ENCODE data around the gene PATZ1.
"Not testable (repeated sequence)": the region's sequence is repeated elsewhere in the genome, so short reads cannot be mapped to it uniquely, and the experiment has no call there.

Gene PATZ1
- 42.1 to 70.5 (median 59.8) reads per million in 3 donors for total RNA-seq

- Histone ChIP-seq H3K4me3 (ENCODE audit: insufficient read depth, low read depth, low read length, poor library complexity, severe bottlenecking) (peak within 1 kb of the TSS; percentile 67), H3K27ac (ENCODE audit: insufficient read depth, low read length, poor library complexity, severe bottlenecking) (peak within 1 kb of the TSS; percentile 66), H3K9me3 (ENCODE audit: control insufficient read depth, low read length) (no peaks in the 10 kb centered on the region), H3K27me3 (replicated peaks; ENCODE audit: control insufficient read depth, insufficient read depth, low read length, poor library complexity, severe bottlenecking) (no peaks in the 10 kb centered on the region), H3K36me3 (ENCODE audit: control insufficient read depth, insufficient read depth, low read length) (peaks cover 11% of the 10 kb centered on the region), H3K4me1 (ENCODE audit: control insufficient read depth, insufficient read depth, low read length, poor library complexity, severe bottlenecking) (peaks cover 36% of the 10 kb centered on the region)
- DNase-seq: peak; percentile 66 to 77 (median 74)
Measured at GRCh38 chr22:31346255-31346732, at the start of gene PATZ1. PATZ1 (minus strand) TSS chr22:31346346; CDS start chr22:31345602, 744 bp downstream.

DNA sequence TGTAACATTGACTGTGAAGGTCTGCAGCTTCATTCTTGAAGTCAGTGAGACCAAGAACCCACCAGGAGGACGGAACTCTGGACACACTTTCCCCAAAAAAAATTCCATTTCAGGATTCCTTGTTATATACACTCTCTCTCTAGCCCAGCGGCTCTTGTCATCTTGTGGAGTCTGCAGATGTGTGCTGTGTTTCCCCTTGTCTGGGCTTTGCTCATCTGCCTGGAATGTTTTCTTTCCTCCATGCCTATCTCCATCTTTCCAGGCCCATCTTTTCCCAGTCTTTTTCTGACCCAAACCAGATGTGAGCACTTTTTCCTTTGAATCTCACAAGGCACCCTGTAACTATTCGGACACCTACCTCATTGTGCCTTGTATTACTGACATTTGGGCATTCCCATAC, 48.2 kb upstream of the PATZ1 start:
- DNase-seq: no peak
- H3K27ac ChIP-seq (ENCODE audit: insufficient read depth, low read length, poor library complexity, severe bottlenecking): no peak overlapping the region
- no peak overlapping the region for H3K4me3 ChIP-seq (ENCODE audit: insufficient read depth, low read depth, low read length, poor library complexity, severe bottlenecking)
- H3K9me3 ChIP-seq (ENCODE audit: control insufficient read depth, low read length): no peaks in the 10 kb centered on the region
- H3K4me1 ChIP-seq (ENCODE audit: control insufficient read depth, insufficient read depth, low read length, poor library complexity, severe bottlenecking): peaks cover 5% of the 10 kb centered on the region
- H3K36me3 ChIP-seq (ENCODE audit: control insufficient read depth, insufficient read depth, low read length): no peaks in the 10 kb centered on the region
- H3K27me3 ChIP-seq (replicated peaks; ENCODE audit: control insufficient read depth, insufficient read depth, low read length, poor library complexity, severe bottlenecking): no peaks in the 10 kb centered on the region

DNA sequence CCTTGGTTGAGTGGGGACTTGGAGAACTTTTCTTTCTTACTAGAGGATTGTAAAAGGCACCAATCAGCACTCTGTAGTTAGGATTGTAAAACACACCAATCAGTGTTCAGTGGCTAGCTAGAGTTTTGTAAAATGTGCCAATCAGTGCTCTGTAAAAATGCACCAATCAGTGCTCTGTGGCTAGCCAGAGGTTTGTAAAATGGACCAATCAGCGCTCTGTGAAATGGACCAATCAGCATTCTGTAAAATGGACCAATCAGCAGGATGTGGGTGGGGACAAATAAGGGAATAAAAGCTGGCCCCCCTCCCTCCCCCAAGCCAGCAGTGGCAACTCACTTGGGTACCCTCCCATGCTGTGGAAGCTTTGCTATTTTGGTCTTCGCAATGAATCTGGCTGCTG, 47.7 kb upstream of the PATZ1 start:
- Histone ChIP-seq H3K27ac (ENCODE audit: insufficient read depth, low read length, poor library complexity, severe bottlenecking) (no peak overlapping the region), H3K9me3 (ENCODE audit: control insufficient read depth, low read length) (no peaks in the 10 kb centered on the region), H3K4me3 (ENCODE audit: insufficient read depth, low read depth, low read length, poor library complexity, severe bottlenecking) (no peak overlapping the region), H3K36me3 (ENCODE audit: control insufficient read depth, insufficient read depth, low read length) (no peaks in the 10 kb centered on the region), H3K27me3 (replicated peaks; ENCODE audit: control insufficient read depth, insufficient read depth, low read length, poor library complexity, severe bottlenecking) (no peaks in the 10 kb centered on the region), H3K4me1 (ENCODE audit: control insufficient read depth, insufficient read depth, low read length, poor library complexity, severe bottlenecking) (peaks cover 3% of the 10 kb centered on the region)
- DNase-seq: no peak

- H3K4me3 ChIP-seq (ENCODE audit: insufficient read depth, low read depth, low read length, poor library complexity, severe bottlenecking); H3K9me3 ChIP-seq (ENCODE audit: control insufficient read depth, low read length); DNase-seq; H3K27ac ChIP-seq (ENCODE audit: insufficient read depth, low read length, poor library complexity, severe bottlenecking); H3K4me1 ChIP-seq (ENCODE audit: control insufficient read depth, insufficient read depth, low read length, poor library complexity, severe bottlenecking); H3K27me3 ChIP-seq (replicated peaks; ENCODE audit: control insufficient read depth, insufficient read depth, low read length, poor library complexity, severe bottlenecking); H3K36me3 ChIP-seq (ENCODE audit: control insufficient read depth, insufficient read depth, low read length): not testable (repeated sequence)
Measured at GRCh38 chr22:31378651-31379050, 32.5 kb upstream of the PATZ1 start.

- Histone ChIP-seq H3K36me3 (ENCODE audit: control insufficient read depth, insufficient read depth, low read length) (no peaks in the 10 kb centered on the region), H3K4me3 (ENCODE audit: insufficient read depth, low read depth, low read length, poor library complexity, severe bottlenecking) (no peak overlapping the region), H3K27me3 (replicated peaks; ENCODE audit: control insufficient read depth, insufficient read depth, low read length, poor library complexity, severe bottlenecking) (no peaks in the 10 kb centered on the region), H3K27ac (ENCODE audit: insufficient read depth, low read length, poor library complexity, severe bottlenecking) (no peak overlapping the region), H3K9me3 (ENCODE audit: control insufficient read depth, low read length) (no peaks in the 10 kb centered on the region), H3K4me1 (ENCODE audit: control insufficient read depth, insufficient read depth, low read length, poor library complexity, severe bottlenecking) (no peaks in the 10 kb centered on the region)
- no peak for DNase-seq
Measured at GRCh38 chr22:31378123-31378522, 32.0 kb upstream of the PATZ1 start.

DNA sequence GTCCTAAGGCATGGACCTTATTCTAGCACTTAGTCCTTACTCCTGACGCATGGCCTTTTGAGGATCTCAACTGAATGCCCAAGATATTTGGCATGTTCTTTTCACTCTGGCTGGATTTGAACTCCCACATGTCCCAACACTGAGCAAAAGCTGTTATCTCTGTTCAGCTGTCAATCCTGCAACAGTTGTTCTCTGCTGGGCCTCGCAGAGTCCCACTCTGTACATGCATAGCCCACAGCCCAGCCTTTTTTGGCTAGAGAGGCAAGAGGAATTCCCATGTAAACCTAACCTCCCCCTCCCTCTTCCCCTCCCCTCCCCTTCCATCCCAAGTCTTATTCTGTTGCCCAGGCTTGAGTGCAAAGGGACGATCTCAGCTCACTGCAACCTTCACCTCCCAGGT, 31.5 kb upstream of the PATZ1 start:
- no peaks in the 10 kb centered on the region for H3K36me3 ChIP-seq (ENCODE audit: control insufficient read depth, insufficient read depth, low read length)
- H3K9me3 ChIP-seq (ENCODE audit: control insufficient read depth, low read length): no peaks in the 10 kb centered on the region
- no peaks in the 10 kb centered on the region for H3K27me3 ChIP-seq (replicated peaks; ENCODE audit: control insufficient read depth, insufficient read depth, low read length, poor library complexity, severe bottlenecking)
- H3K4me1 ChIP-seq (ENCODE audit: control insufficient read depth, insufficient read depth, low read length, poor library complexity, severe bottlenecking): no peaks in the 10 kb centered on the region
- H3K4me3 ChIP-seq (ENCODE audit: insufficient read depth, low read depth, low read length, poor library complexity, severe bottlenecking): no peak overlapping the region
- no peak for DNase-seq
- H3K27ac ChIP-seq (ENCODE audit: insufficient read depth, low read length, poor library complexity, severe bottlenecking): no peak overlapping the region

DNA sequence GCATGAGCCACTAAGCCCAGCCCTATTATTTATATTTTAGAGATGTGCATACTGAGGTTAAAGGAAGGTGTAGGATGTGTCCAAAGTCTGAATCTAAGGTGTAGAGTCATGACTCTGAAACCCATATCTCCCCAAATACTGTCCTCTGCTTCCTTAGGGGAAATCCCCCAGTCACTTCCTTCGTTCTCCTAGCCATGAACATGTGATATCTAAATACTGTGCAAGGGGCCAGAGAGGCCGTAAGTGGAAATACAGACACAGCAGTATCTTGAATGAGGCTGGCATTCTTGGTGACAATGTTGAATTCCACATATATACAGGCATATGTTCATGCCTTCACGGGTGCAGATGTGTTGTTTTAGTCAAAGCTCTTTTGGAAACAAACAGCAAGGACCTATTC, 21.3 kb upstream of the PATZ1 start:
- Histone ChIP-seq H3K36me3 (ENCODE audit: control insufficient read depth, insufficient read depth, low read length) (no peaks in the 10 kb centered on the region), H3K9me3 (ENCODE audit: control insufficient read depth, low read length) (no peaks in the 10 kb centered on the region), H3K4me1 (ENCODE audit: control insufficient read depth, insufficient read depth, low read length, poor library complexity, severe bottlenecking) (no peaks in the 10 kb centered on the region), H3K27ac (ENCODE audit: insufficient read depth, low read length, poor library complexity, severe bottlenecking) (no peak overlapping the region), H3K4me3 (ENCODE audit: insufficient read depth, low read depth, low read length, poor library complexity, severe bottlenecking) (no peak overlapping the region), H3K27me3 (replicated peaks; ENCODE audit: control insufficient read depth, insufficient read depth, low read length, poor library complexity, severe bottlenecking) (no peaks in the 10 kb centered on the region)
- DNase-seq: no peak

DNA sequence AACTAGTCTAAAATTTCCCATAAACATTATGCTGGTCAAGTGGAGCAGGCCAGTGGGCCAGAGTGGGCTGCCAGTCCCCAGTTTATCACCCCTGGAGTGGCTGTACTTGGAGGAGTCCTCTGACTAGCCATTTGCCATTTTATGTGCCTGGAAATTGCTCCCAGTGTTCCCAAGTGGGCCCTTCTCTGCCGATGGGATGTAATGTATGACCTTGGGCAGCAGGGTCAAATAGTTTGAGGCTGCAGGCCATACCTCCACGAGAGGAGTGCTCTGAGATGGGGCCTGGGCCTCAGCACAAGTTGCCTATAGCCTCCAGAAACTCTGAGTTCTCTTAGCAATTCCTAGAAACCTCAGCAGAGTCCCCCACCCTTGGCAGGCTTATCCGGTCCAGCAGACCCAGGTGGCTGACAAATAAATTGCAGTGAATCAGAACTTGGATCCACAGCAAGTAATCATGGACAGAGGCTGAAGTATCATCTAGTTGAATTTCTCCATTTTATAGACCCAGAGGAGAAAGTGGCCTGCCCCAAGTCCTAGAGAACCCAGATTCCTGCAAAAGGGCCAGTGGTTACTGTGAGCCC, 17.8 kb upstream of the PATZ1 start:
- no peak for DNase-seq
- Histone ChIP-seq H3K27me3 (replicated peaks; ENCODE audit: control insufficient read depth, insufficient read depth, low read length, poor library complexity, severe bottlenecking) (no peaks in the 10 kb centered on the region), H3K9me3 (ENCODE audit: control insufficient read depth, low read length) (no peaks in the 10 kb centered on the region), H3K27ac (ENCODE audit: insufficient read depth, low read length, poor library complexity, severe bottlenecking) (no peak overlapping the region), H3K4me1 (ENCODE audit: control insufficient read depth, insufficient read depth, low read length, poor library complexity, severe bottlenecking) (no peaks in the 10 kb centered on the region), H3K4me3 (ENCODE audit: insufficient read depth, low read depth, low read length, poor library complexity, severe bottlenecking) (no peak overlapping the region), H3K36me3 (ENCODE audit: control insufficient read depth, insufficient read depth, low read length) (no peaks in the 10 kb centered on the region)

- no peak overlapping the region for H3K4me3 ChIP-seq (ENCODE audit: insufficient read depth, low read depth, low read length, poor library complexity, severe bottlenecking)
- no peaks in the 10 kb centered on the region for H3K27me3 ChIP-seq (replicated peaks; ENCODE audit: control insufficient read depth, insufficient read depth, low read length, poor library complexity, severe bottlenecking)
- H3K4me1 ChIP-seq (ENCODE audit: control insufficient read depth, insufficient read depth, low read length, poor library complexity, severe bottlenecking): no peaks in the 10 kb centered on the region
- no peaks in the 10 kb centered on the region for H3K9me3 ChIP-seq (ENCODE audit: control insufficient read depth, low read length)
- H3K27ac ChIP-seq (ENCODE audit: insufficient read depth, low read length, poor library complexity, severe bottlenecking): no peak overlapping the region
- no peak for DNase-seq
- no peaks in the 10 kb centered on the region for H3K36me3 ChIP-seq (ENCODE audit: control insufficient read depth, insufficient read depth, low read length)
Measured at GRCh38 chr22:31361743-31362142, 15.6 kb upstream of the PATZ1 start.

DNA sequence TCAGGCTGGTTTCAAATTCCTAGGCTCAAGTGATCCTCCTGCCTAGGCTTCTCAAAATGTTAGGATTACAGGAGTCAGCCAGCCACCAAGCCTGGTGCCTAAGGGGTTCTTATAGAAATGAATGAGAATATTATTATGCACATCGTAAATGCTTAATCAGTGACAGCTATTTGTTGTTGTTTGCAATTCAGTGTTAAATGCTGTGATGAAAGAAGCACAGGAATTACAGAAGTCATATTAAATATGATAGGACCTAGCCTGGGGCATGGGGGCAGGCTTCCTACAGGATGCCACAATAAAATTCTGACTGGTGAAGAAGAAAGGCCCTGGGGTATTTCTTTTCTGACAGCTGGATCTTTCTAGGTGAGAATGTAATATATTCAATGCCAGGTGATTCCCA, 13.9 kb upstream of the PATZ1 start:
- no peaks in the 10 kb centered on the region for H3K36me3 ChIP-seq (ENCODE audit: control insufficient read depth, insufficient read depth, low read length)
- DNase-seq: no peak
- H3K9me3 ChIP-seq (ENCODE audit: control insufficient read depth, low read length): no peaks in the 10 kb centered on the region
- no peak overlapping the region for H3K4me3 ChIP-seq (ENCODE audit: insufficient read depth, low read depth, low read length, poor library complexity, severe bottlenecking)
- H3K27ac ChIP-seq (ENCODE audit: insufficient read depth, low read length, poor library complexity, severe bottlenecking): no peak overlapping the region
- no peaks in the 10 kb centered on the region for H3K27me3 ChIP-seq (replicated peaks; ENCODE audit: control insufficient read depth, insufficient read depth, low read length, poor library complexity, severe bottlenecking)
- H3K4me1 ChIP-seq (ENCODE audit: control insufficient read depth, insufficient read depth, low read length, poor library complexity, severe bottlenecking): no peaks in the 10 kb centered on the region

All from effector memory CD4-positive, alpha-beta T cell (primary cell).